GM19324 (cell line): ENCODE results near the gene ZNF581.

Experiments used
- ATAC-seq: cut with Tn5 transposase; IDR thresholded peaks from one replicate; pipeline ENCODE4 v1.9.1; 2021; ENCODE audit warnings: mild to moderate bottlenecking, moderate library complexity; ENCODE audit not compliant: unreplicated experiment, low FRiP score

The ZNF581 gene

DNA sequence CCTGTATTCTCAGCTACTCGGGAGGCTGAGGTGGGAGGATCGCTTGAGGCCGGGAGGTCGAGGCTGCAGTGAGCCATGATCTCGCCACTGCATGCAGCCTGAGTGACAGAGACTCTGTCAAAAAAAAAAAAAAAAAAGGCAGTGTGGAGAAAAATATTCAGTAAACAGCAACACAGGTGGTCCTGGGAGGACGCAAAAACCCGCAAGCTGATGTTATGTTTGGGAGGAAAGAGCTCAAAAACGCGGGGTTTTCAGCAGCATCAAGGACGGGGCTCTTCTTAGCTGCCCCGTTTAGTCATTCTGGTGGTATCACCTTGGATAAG, 18.5 kb upstream of the ZNF581 start:
- ATAC-seq: no peak

GRCh38 chr19:55626350-55626749, 17.1 kb upstream of the ZNF581 start:
- ATAC-seq: no peak

- ATAC-seq: no peak
Measured at GRCh38 chr19:55632463-55632834, 11.0 kb upstream of the ZNF581 start.

GRCh38 chr19:55633861-55634260, 9.6 kb upstream of the ZNF581 start:
- no peak for ATAC-seq

- no peak for ATAC-seq
Measured at GRCh38 chr19:55635334-55635717, 8.1 kb upstream of the ZNF581 start.

- ATAC-seq: no peak
Measured at GRCh38 chr19:55635856-55636440, 7.5 kb upstream of the ZNF581 start.

- no peak for ATAC-seq
Measured at GRCh38 chr19:55636723-55637122, 6.7 kb upstream of the ZNF581 start.

- ATAC-seq: no peak
Measured at GRCh38 chr19:55637534-55637933, 5.9 kb upstream of the ZNF581 start.

- no peak for ATAC-seq
Measured at GRCh38 chr19:55638864-55639359, 4.5 kb upstream of the ZNF581 start.

GRCh38 chr19:55640043-55640576, 3.3 kb upstream of the ZNF581 start:
- no peak for ATAC-seq

DNA sequence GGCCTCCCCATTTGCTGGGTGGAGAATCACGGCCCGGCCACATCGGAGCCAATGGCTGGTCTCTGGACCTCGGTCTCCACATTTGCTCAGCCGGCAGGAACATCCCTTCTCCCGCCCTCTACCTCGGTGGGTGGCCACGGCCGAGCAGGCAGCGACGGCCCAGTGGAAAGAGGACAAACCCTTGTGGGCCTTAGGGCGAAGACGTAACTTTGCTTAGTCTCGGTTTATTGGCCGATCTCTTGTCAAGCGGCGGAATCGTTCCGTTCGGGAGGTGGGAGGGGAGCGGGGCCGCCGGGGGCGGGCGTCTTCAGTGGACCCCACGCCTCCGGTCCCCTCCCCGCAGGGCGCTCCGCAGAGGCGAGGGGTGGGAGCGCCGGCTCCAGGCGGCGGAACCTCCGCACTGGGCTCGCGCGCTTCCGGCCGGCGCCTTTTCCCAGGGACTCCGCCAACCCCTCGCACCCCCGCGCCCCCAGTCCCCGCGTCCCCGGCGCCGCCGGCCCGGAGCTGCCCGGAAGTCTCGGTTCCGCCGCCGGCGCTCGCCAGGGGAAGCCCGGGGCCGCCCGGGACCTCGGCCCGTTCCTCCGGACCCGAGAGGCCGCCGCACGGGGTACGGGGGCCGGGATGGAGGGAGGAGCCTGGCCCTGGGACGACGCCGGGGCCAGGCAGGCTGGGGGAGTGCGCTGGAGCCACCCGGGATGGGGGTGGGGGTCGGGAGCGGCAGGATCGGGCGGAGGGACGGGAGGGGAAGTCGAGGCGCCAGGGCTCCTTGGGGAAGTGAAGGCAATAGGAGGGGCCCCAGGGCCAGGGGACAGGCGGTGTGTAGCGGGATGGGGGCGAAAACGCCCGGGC, 2.6 kb upstream of the ZNF581 start, which contains the start of gene ZNF580:
TSS of gene ZNF580 (plus strand) at position 426 of the 849 bp plus-strand sequence. CDS start 1,507 bp downstream, outside the sequence.
- peak; percentile 35 for ATAC-seq

DNA sequence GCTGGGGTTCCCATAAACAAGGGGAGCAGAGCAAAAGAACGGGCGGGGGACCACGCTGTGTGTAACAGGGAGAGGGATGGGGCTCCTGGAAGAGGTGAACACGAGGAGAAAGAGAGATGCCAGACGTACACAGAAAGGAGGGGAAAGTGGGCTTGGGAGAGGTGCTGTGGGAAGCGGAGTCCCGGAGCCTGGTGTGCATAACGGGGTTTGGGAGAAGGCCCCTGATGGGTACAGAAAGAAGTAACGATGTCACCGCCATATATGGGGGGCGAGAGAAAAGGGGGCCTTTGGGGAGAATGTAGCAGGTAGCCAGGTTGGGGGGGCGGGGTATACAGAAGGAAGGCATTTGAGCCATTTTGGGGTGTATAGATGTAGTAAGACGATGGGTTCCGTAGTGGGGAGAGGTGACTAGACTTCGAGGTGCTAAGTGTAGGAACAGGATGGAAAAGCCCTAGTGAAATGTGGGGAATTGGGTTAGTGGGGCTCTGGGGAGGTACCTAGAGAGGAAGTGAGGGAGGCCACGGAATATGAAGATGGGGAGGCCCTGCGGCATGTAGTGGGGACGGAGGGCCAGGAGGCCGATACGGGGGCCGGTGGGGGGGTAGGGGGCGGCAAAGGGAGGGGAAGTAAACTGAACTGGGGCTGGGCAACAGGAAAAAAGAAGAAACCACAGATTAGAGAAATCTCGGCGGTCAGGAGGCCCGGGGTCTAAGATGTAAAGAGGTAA, 1.9 kb upstream of the ZNF581 start:
- ATAC-seq: no peak

- ATAC-seq: peak; percentile 12
Measured at GRCh38 chr19:55642153-55643002, 1.1 kb upstream of the ZNF581 start.

- no peak for ATAC-seq
Measured at GRCh38 chr19:55643887-55644176, 383 bp downstream of the ZNF581 start.

DNA sequence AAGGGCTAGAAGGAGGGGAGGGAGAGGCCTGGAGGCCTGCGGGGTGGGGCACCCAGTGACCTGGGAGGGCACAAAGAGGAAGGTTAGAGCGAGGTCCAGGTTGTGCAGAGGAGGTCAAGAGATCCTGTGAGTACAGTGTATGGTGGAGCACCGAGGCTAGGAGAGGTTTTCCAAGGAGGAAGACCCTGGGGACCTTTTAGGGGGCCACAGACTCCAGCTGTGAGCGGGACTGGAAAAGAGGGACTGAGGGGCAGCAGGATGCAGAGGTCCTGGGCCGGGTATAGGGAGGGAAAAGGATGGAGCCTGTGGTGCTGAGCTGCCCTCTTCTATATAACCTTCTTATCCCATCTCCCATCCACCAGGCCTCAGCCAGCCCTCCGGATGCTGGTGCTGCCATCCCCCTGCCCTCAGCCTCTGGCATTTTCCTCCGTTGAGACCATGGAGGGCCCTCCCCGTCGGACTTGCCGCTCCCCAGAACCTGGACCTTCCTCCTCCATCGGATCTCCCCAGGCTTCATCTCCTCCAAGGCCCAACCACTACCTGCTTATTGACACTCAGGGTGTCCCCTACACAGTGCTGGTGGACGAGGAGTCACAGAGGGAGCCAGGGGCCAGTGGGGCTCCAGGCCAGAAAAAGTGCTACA, 863 bp downstream of the ZNF581 start:
- no peak for ATAC-seq

- no peak for ATAC-seq
Measured at GRCh38 chr19:55644842-55645511, 1.5 kb downstream of the ZNF581 start.

DNA sequence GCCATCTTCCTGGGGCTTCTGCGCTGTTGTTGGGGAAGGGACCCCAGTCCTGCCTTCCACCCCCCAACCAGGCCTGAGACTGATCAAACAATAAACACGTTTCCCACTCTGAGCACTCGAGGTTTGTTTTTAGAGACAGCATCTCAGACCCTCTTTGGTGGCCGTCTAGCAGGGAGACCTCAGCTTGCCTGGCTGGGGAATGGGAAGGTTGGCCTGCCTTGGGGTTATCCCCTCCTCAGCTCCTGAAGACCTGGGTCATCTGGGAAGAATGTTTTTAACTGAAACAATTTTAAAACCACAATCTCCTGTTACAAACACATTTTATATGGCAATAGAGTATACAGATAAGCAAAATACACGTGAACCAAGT, 2.0 kb downstream of the ZNF581 start:
- no peak for ATAC-seq

DNA sequence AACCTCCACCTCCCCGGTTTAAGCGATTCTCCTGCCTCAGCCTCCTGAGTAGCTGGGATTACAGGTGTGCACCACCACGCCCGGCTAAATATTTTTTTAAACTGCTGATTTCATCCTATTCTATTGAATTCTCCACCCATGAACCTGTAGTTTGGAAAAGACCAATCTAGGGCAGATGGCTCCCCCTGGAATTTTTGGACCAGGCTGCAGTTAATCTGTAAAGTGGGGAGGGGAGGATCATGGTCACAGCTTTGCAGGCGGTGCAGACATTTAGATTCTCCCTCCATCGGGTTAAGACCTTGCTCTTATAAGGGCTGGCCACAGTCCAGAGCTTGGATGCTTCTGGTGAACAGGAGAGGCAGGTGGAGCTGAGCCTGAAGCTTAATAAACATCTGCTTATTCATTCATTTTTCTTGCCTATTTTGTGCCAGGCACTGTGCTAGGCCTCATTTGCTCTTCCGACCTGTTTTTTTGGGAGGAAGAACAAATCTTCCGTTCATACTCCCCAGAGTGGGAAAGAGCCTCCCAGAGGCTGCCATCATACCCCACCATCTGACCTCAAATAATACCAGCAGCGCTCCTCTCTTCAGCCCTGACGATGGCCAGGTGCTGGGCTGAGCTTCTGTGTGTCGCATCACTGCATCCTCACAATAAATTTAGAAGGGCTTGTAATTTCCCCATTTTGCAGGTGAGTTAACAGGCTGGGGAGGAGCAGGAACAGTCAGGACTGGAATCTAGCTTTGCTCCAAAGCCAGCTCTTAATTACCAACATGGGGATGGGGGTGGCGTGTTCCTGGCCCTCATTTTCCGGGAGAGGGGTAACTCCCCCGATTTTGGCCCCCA, 3.7 kb downstream of the ZNF581 start:
- no peak for ATAC-seq
